HG02623 (cell line): ENCODE data around the gene C1orf35.

Source experiments
- ATAC-seq: cut with Tn5 transposase; IDR thresholded peaks from one replicate; pipeline ENCODE4 v1.9.1; 2021; ENCODE audit warnings: moderate library complexity; ENCODE audit not compliant: unreplicated experiment

C1orf35 gene

GRCh38 chr1:228064741-228065542 lies 38.2 kb downstream of the C1orf35 start:
- no peak for ATAC-seq

- ATAC-seq: no peak
These were observed 38.8 kb downstream of the C1orf35 start for GRCh38 chr1:228064296-228064695.

DNA sequence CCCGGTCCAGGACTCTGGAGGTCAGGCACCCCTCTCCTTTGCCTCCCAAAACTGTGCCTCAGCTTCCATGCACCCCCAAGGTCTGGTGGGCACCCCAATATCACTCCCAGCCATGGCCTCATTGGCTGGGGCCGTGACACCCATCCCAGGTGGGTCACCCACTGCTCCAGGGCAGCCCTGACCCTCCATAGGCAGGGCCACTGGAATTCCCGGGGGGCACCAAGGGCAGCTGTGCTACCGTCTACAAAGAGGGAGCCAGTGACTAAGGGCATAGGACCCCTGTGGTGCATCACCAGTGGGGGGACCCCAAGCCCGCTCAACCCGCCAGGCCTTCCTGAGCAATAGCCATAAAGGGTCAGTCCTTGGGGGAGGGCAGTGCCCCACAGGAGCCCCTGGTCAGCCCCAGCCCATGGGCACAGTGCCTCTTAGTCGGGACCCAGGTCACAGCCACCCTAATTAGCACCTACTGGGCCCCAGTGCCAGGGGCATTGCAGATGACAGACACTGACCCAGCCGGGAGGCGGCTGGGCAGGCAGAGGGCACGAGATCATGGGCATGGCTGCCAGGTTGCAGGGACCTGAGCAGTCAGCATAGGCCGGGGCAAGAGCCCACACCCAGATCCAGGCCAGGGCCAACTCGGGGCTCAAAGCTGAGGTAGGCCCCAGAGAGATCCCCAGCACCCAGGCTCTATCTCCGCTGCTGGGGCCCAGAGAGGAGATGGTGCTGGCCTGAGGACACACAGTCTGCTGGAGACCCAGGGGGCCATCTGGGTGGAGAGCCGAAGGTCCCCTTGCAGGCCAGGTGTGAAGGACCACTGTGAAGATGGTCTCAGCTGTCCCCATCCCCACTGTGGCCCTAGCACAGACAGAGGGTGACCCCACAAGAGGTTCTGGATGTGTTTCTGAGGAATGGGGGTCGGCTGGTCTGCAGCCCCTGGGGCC lies 39.6 kb downstream of the C1orf35 start:
- ATAC-seq: no peak

DNA sequence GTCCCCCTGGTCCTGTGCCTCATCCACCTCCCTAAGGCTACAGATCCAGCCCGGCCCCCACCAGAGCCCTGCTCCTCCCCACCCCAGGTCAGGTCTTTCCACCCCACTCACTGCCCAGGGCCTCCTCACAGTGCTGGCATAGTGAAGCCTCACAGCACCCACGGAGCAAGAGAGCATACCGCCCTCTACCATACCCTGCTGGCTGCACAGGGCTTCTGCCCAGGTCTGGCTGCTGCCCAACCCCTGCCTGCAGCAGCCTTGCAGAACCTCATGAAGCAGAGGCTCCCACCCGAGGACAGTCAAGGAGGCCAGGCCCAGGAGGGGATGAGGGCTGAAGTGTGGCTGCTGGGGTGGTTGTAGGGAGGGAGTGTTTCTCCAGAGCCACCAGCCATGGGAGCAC lies 40.3 kb downstream of the C1orf35 start:
- ATAC-seq: no peak

- ATAC-seq: no peak
These were observed 40.9 kb downstream of the C1orf35 start for GRCh38 chr1:228062085-228062791.

GRCh38 chr1:228061411-228062084 lies 41.6 kb downstream of the C1orf35 start:
- no peak for ATAC-seq

DNA sequence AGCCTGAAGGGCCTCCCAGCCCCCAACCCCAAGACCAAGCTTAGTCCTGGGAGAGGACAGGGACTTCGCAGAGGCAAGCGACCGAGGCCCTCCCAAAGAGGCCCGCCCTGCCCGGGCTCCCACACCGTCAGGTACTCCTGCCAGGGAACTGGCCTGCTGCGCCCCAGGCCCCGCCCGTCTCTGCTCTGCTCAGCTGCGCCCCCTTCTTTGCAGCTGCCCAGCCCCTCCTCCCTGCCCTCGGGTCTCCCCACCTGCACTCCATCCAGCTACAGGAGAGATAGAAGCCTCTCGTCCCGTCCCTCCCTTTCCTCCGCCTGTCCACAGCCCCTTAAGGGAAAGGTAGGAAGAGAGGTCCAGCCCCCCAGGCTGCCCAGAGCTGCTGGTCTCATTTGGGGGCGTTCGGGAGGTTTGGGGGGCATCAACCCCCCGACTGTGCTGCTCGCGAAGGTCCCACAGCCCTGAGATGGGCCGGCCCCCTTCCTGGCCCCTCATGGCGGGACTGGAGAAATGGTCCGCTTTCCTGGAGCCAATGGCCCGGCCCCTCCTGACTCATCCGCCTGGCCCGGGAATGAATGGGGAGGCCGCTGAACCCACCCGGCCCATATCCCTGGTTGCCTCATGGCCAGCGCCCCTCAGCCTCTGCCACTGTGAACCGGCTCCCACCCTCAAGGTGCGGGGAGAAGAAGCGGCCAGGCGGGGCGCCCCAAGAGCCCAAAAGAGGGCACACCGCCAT lies 42.5 kb downstream of the C1orf35 start:
- no peak for ATAC-seq

- ATAC-seq: no peak
These were observed 43.3 kb downstream of the C1orf35 start for GRCh38 chr1:228059634-228060457.

DNA sequence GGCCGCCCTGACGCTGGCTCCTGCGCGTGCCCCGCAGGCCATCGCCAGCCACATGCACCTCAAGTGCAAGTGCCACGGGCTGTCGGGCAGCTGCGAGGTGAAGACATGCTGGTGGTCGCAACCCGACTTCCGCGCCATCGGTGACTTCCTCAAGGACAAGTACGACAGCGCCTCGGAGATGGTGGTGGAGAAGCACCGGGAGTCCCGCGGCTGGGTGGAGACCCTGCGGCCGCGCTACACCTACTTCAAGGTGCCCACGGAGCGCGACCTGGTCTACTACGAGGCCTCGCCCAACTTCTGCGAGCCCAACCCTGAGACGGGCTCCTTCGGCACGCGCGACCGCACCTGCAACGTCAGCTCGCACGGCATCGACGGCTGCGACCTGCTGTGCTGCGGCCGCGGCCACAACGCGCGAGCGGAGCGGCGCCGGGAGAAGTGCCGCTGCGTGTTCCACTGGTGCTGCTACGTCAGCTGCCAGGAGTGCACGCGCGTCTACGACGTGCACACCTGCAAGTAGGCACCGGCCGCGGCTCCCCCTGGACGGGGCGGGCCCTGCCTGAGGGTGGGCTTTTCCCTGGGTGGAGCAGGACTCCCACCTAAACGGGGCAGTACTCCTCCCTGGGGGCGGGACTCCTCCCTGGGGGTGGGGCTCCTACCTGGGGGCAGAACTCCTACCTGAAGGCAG lies 44.0 kb downstream of the C1orf35 start:
- ATAC-seq: no peak

DNA sequence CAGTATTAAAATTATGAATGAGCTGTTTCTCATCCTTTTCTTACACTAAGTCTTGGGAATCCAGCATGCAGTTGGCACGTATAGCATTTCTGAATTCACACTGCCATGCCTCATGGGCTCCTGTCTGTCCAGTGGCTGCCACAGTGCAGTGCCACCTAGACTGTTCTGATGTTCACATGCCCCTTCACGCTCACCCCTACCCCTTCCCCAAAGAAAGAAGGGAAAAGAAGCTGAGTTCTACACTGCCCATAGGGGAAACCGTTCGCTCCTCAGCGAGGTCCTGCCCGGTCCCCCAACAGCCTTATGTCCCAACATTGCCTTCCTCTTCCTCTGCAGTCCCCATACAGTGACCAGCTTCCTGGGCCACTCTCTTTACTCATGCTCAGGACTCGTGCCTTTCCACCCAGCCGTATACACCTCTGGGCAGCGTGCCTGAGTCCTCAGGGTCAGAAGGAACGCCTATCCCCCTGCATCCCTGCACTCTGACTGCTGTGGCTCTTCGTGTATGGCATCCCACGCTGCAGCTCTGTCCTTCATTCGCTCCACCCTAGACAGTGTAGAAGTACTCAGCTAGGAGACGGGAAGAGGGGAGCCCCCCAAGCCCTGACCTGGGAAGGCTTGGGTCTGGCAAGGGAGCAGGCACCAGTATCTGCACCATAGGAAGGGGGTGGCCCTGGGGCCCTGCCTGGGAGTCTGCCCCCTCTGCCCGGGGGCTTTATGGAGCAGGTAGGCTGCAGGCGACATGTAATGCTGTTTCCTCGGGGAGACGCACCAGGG lies 44.8 kb downstream of the C1orf35 start:
- no peak for ATAC-seq
